ENCODE measurements around the gene STAC3. TPM values are rescaled to one million over a fixed set of nuclear protein-coding genes. Genes with fewer than 3 reads are reported as not detected.

The STAC3 gene
- polyA plus RNA-seq, 12 donors = 178 to 563 (median 396) TPM; not detected in 1

- no peak for DNase-seq
Observed at GRCh38 chr12:57237596-57237931, 13.4 kb downstream of the STAC3 start.

GRCh38 chr12:57236925-57237595 lies 13.9 kb downstream of the STAC3 start:
- no peak for DNase-seq

- DNase-seq = no peak
Observed at GRCh38 chr12:57236201-57236924, 14.6 kb downstream of the STAC3 start.

- no peak for DNase-seq
Observed at GRCh38 chr12:57235728-57236131, 15.3 kb downstream of the STAC3 start.

GRCh38 chr12:57235017-57235727 lies 15.8 kb downstream of the STAC3 start:
- DNase-seq = no peak

- DNase-seq = no peak
Observed at GRCh38 chr12:57234571-57235016, 16.4 kb downstream of the STAC3 start.

GRCh38 chr12:57234233-57234570 lies 16.8 kb downstream of the STAC3 start:
- no peak for DNase-seq

GRCh38 chr12:57233357-57234232 lies 17.4 kb downstream of the STAC3 start:
- no peak for DNase-seq

GRCh38 chr12:57232156-57232756 lies 18.7 kb downstream of the STAC3 start:
- DNase-seq = no peak

- no peak for DNase-seq
Observed at GRCh38 chr12:57231276-57232021, 19.5 kb downstream of the STAC3 start.

- DNase-seq = no peak
Observed at GRCh38 chr12:57230381-57231155, 20.4 kb downstream of the STAC3 start.

GRCh38 chr12:57229634-57230380 lies 21.2 kb downstream of the STAC3 start, which contains the start of gene SHMT2:
TSS of gene SHMT2 (plus strand) at chr12:57229711. CDS start at chr12:57229779, 68 bp downstream.
- DNase-seq = peak; percentile 97

- DNase-seq = no peak
Observed at GRCh38 chr12:57229046-57229633, 21.8 kb downstream of the STAC3 start.

- DNase-seq = no peak
Observed at GRCh38 chr12:57227315-57228115, 23.5 kb downstream of the STAC3 start.

- DNase-seq = no peak
Observed at GRCh38 chr12:57226588-57227314, 24.2 kb downstream of the STAC3 start.

GRCh38 chr12:57225680-57226210 lies 25.2 kb downstream of the STAC3 start:
- DNase-seq = no peak

All from muscle of arm (tissue), 12 donors.